IgD-negative memory B cell (primary cell): ENCODE measurements around the gene SLC16A8. TPM values are rescaled to one million over a fixed set of nuclear protein-coding genes. Genes with fewer than 3 reads are reported as not detected.

Source experiments
- H3K27ac Mint-ChIP-seq, 3 donors: one replicate each; pipeline ENCODE4 v1.8.0; 2020 to 2022; ENCODE audit warnings: mild to moderate bottlenecking in 3 of 3, mixed read lengths in 3 of 3, moderate library complexity in 1 of 3
- H3K27me3 Mint-ChIP-seq: one replicate; pipeline ENCODE4 v1.8.0; 2021; ENCODE audit warnings: mixed read lengths
- H3K36me3 Mint-ChIP-seq: one replicate; pipeline ENCODE4 v1.8.0; 2020; ENCODE audit warnings: mild to moderate bottlenecking, mixed read lengths
- H3K4me1 Mint-ChIP-seq, 3 donors: one replicate each; pipeline ENCODE4 v1.8.0; 2020 to 2022; ENCODE audit warnings: mixed read lengths in 3 of 3, mild to moderate bottlenecking in 1 of 3
- H3K4me3 Mint-ChIP-seq, 4 donors: one replicate each; pipeline ENCODE4 v1.8.0; 2020 to 2022; ENCODE audit warnings: mild to moderate bottlenecking in 4 of 4, mixed read lengths in 4 of 4, moderate library complexity in 3 of 4
- H3K9me3 Mint-ChIP-seq, 3 donors: one replicate each; pipeline ENCODE4 v1.8.0; 2020 to 2021; ENCODE audit warnings: mixed read lengths in 3 of 3, mild to moderate bottlenecking in 1 of 3
- polyA plus RNA-seq: library from polyadenylated mRNA; unstranded; fragments of 300-500 nt; fragmentation: Illumina TruSeq; gene quantifications from one replicate; pipeline ENCODE4 v1.2.3, GENCODE V29; 2021

The SLC16A8 gene
- polyA plus RNA-seq, 1 donor from 2014 or later = not detected

GRCh38 chr22:38056969-38057891, 26.8 kb downstream of the SLC16A8 start, which contains the start of gene PICK1:
Gene PICK1, plus strand, starts transcription at chr22:38057404. Its CDS starts 406 bp downstream, at chr22:38057810.
- no peaks in the 10 kb centered on the region for H3K9me3 Mint-ChIP-seq
- H3K4me3 Mint-ChIP-seq = peak within 1 kb of the TSS; percentile 95 to 99 (median 97)
- H3K4me1 Mint-ChIP-seq = peaks cover 14 to 17% (median 16%) of the 10 kb centered on the region in 3 donors
- peaks cover 5% of the 10 kb centered on the region for H3K27me3 Mint-ChIP-seq
- H3K27ac Mint-ChIP-seq = peak within 1 kb of the TSS; percentile 96 to 99 (median 97)
- H3K36me3 Mint-ChIP-seq = no peaks in the 10 kb centered on the region

DNA sequence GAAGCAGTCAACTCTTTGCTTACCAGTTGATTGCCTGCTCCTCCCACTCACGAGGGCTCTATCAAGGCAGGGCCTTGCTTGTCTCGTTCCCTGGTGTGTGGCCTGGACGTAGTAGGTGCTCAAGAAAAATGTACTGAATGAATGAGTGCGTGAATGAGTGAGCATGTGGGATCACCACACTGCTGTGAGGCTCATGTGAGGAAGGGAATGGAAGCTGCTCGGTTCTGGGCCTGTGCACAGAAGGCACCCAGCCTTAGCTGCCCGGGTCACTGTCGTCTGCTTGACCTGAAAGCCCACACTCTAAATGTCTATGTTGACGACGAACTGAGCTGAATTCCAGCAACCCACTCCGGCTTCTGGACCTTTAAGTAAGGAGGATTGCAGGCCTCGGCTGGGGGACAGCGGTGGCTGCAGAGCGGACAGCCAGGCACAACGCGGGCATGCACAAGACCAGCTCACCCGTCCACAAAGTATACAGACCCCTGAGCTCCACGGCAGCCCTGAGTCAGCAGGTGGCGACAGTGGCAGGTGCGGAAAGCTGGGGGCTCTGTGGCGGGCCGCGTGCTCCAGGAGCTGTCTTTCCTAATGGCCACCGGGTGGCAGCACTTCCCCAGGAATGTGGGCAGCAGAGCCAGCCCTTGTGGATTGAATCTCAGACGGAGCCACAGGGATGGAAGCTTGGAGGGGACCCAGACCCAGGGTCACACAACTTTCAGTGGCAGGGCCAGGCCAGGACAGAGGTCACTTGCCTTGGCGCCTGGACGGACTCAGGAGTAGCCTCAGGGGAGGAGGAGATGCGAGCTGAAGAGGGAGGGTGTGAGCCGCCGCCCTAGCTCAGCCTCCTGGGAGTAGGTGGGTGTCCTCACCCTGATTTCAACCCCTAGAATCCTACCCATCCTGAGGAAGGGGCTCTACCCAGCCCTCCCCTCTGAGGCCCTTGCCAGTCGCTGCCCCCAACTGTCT, 31.8 kb downstream of the SLC16A8 start:
- H3K9me3 Mint-ChIP-seq = no peaks in the 10 kb centered on the region
- peaks cover 6 to 10% (median 10%) of the 10 kb centered on the region in 3 donors for H3K4me1 Mint-ChIP-seq
- H3K36me3 Mint-ChIP-seq = no peaks in the 10 kb centered on the region
- H3K4me3 Mint-ChIP-seq = peak overlapping the region in 1 of 4 donors; percentile 70
- H3K27ac Mint-ChIP-seq = peak overlapping the region in 1 of 3 donors; percentile 77
- H3K27me3 Mint-ChIP-seq = peaks cover 7% of the 10 kb centered on the region

GRCh38 chr22:38051261-38051660, 32.7 kb downstream of the SLC16A8 start:
- H3K27me3 Mint-ChIP-seq = peaks cover 7% of the 10 kb centered on the region
- peaks cover under 1 to 5% (median 5%) of the 10 kb centered on the region in 3 donors for H3K4me1 Mint-ChIP-seq
- H3K4me3 Mint-ChIP-seq = no peak overlapping the region
- no peaks in the 10 kb centered on the region for H3K36me3 Mint-ChIP-seq
- H3K9me3 Mint-ChIP-seq = no peaks in the 10 kb centered on the region
- H3K27ac Mint-ChIP-seq = no peak overlapping the region

- H3K27ac Mint-ChIP-seq = no peak overlapping the region
- H3K4me3 Mint-ChIP-seq = no peak overlapping the region
- no peaks in the 10 kb centered on the region for H3K9me3 Mint-ChIP-seq
These were observed 33.3 kb downstream of the SLC16A8 start for GRCh38 chr22:38050720-38051119.

GRCh38 chr22:38049812-38050619, 34.0 kb downstream of the SLC16A8 start:
- Mint-ChIP-seq H3K27me3 (peaks cover 8% of the 10 kb centered on the region), H3K4me1 (peaks cover 0 to 5% (median 5%) of the 10 kb centered on the region in 3 donors), H3K4me3 (no peak overlapping the region), H3K27ac (peak overlapping the region in 1 of 3 donors; percentile 63), H3K36me3 (no peaks in the 10 kb centered on the region), H3K9me3 (no peaks in the 10 kb centered on the region)

More at GRCh38 chr22:38050720-38051119, 33.3 kb downstream of the SLC16A8 start:
- H3K27me3 Mint-ChIP-seq = peaks cover 8% of the 10 kb centered on the region
- peaks cover 0 to 5% (median 5%) of the 10 kb centered on the region in 3 donors for H3K4me1 Mint-ChIP-seq
- no peaks in the 10 kb centered on the region for H3K36me3 Mint-ChIP-seq

GRCh38 chr22:38046070-38046748, 37.8 kb downstream of the SLC16A8 start:
- Mint-ChIP-seq H3K9me3 (no peaks in the 10 kb centered on the region), H3K27me3 (peaks cover 13% of the 10 kb centered on the region), H3K4me1 (peaks cover 0 to 10% (median 0%) of the 10 kb centered on the region in 3 donors), H3K4me3 (no peak overlapping the region), H3K27ac (no peak overlapping the region), H3K36me3 (no peaks in the 10 kb centered on the region)

- Mint-ChIP-seq H3K36me3 (no peaks in the 10 kb centered on the region), H3K27me3 (peaks cover 18% of the 10 kb centered on the region), H3K4me3 (no peak overlapping the region), H3K27ac (no peak overlapping the region), H3K9me3 (no peaks in the 10 kb centered on the region), H3K4me1 (peaks cover 0 to 11% (median 0%) of the 10 kb centered on the region in 3 donors)
These were observed 40.6 kb downstream of the SLC16A8 start for GRCh38 chr22:38043151-38044039.

DNA sequence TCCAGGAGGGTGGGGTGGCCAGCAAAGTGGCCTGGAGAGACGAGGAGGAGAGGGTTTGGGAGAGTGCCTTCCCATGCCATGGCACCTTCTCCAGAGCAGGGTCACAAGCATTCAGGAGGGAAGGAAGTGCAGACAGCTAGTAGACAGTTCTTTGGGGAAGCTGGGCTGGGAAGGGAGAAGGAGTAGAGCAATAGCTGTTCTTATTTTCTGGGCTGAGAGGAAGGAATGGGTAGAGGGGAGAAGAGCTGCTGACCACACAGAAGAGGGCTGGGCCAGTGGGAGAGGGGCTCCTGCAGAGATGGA, 41.5 kb downstream of the SLC16A8 start:
- H3K36me3 Mint-ChIP-seq = no peaks in the 10 kb centered on the region
- peaks cover 21% of the 10 kb centered on the region for H3K27me3 Mint-ChIP-seq
- peaks cover 0 to 11% (median 0%) of the 10 kb centered on the region in 3 donors for H3K4me1 Mint-ChIP-seq
- peak overlapping the region in 1 of 4 donors; percentile 74 for H3K4me3 Mint-ChIP-seq
- no peaks in the 10 kb centered on the region for H3K9me3 Mint-ChIP-seq
- peak overlapping the region in 1 of 3 donors; percentile 69 for H3K27ac Mint-ChIP-seq

GRCh38 chr22:38041760-38042487, 42.1 kb downstream of the SLC16A8 start:
- Mint-ChIP-seq H3K4me1 (peaks cover 0 to 11% (median 0%) of the 10 kb centered on the region in 3 donors), H3K27me3 (peaks cover 21% of the 10 kb centered on the region), H3K9me3 (no peaks in the 10 kb centered on the region), H3K27ac (peak overlapping the region in 1 of 3 donors; percentile 69), H3K36me3 (no peaks in the 10 kb centered on the region), H3K4me3 (peak overlapping the region in 1 of 4 donors; percentile 74)

DNA sequence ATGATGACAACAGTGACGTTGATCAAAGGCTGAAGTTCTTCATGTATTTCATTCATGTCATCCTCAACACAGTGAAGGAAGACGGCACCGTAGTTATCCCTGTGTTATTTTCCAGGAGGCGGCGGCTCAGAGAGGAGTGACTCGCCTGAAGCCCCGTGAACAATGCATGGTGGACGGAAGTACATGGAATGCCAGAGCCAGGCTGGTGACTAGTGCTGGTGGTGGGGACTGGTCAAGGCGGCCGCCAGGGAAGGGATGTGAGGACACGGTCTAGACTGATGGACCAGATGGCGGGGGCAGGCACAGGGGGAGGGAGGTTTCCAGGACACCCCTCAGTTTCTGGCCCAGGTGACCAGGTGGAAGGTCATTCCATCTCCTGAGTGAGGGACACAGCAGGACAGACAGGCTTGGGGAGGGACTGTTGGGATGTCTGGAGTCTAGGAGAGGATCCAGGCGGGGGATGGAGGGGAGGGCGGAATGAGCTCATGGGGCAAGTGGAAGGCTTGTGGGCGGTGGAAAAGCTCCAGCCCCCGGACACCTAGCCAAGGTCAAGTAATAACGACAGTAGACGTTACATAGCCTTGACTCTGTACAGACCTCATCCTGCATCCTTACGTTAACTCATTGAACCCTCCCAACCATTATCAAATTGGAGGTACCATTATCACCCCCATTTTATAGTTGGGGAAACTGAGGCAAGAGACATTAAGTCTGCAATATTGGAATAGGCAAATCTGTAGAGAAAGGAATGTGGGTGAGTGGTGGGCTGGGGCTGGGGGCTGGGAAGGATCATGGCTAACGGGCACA, 42.8 kb downstream of the SLC16A8 start:
- Mint-ChIP-seq H3K27me3 (peaks cover 21% of the 10 kb centered on the region), H3K27ac (no peak overlapping the region), H3K9me3 (no peaks in the 10 kb centered on the region), H3K4me1 (peaks cover 0 to 11% (median 0%) of the 10 kb centered on the region in 3 donors), H3K4me3 (peak overlapping the region in 1 of 4 donors; percentile 41), H3K36me3 (no peaks in the 10 kb centered on the region)

GRCh38 chr22:38038890-38039812, 44.8 kb downstream of the SLC16A8 start:
- Mint-ChIP-seq H3K27ac (no peak overlapping the region), H3K4me1 (peaks cover 0 to 12% (median 3%) of the 10 kb centered on the region in 3 donors), H3K4me3 (no peak overlapping the region), H3K27me3 (peaks cover 22% of the 10 kb centered on the region), H3K36me3 (no peaks in the 10 kb centered on the region), H3K9me3 (no peaks in the 10 kb centered on the region)
